Vagina (tissue), 2 donors: ENCODE data around the gene SPHK1. TPM values are rescaled to one million over a fixed set of nuclear protein-coding genes. Genes with fewer than 3 reads are reported as not detected.

Experiments used
- DNase-seq, 2 donors: peaks; one replicate each; pipeline ENCODE4 v3.0.0-alpha.2; 2017; ENCODE audit errors: extremely low spot score in 2 of 2
- H3K27ac ChIP-seq: fragments of 200-600 bp; sonication (generic); one replicate; pipeline ENCODE4 v1.5.1; 2019
- H3K27me3 ChIP-seq: fragments of 200-600 bp; sonication (generic); one replicate; pipeline ENCODE4 v1.5.1; 2019
- H3K36me3 ChIP-seq, 2 donors: fragments of 200-600 bp; sonication (generic); one replicate each; pipeline ENCODE4 v1.5.1; 2017 to 2019
- H3K4me1 ChIP-seq: fragments of 200-600 bp; sonication (generic); one replicate; pipeline ENCODE4 v1.5.1; 2019
- H3K4me3 ChIP-seq, 2 donors: fragments of 200-600 bp; sonication (generic); 1 replicate in 1 of 2; 2 replicates in 1 of 2; pipeline ENCODE4 v1.5.1; 2016 to 2019
- H3K9me3 ChIP-seq: fragments of 200-600 bp; sonication (generic); one replicate; pipeline ENCODE4 v1.5.1; 2019
- POLR2A ChIP-seq, 2 donors: fragments of 450-650 bp; IDR thresholded peaks; one replicate each; pipeline ENCODE4 v1.6.1; 2017; ENCODE audit warnings: antibody characterized with exemption in 2 of 2, mild to moderate bottlenecking in 2 of 2, moderate library complexity in 2 of 2
- POLR2AphosphoS5 ChIP-seq, 2 donors: sonication (generic); formaldehyde crosslinking; IDR thresholded peaks; one replicate each; pipeline ENCODE4 v1.9.0; 2017; ENCODE audit warnings: antibody characterized with exemption in 2 of 2, mild to moderate bottlenecking in 2 of 2, low read depth in 1 of 2; ENCODE audit not compliant: insufficient read depth in 1 of 2
- intact Hi-C: fragments of 100-400 bp; cut with DNase I; formaldehyde crosslinking; loops from one replicate; pipeline ENCODE4 v1.15.1; 2023
- total RNA-seq: library from RNA; depleted of rRNA; stranded (reverse); fragments of >200 nt; gene quantifications from one replicate; pipeline ENCODE4 v1.2.3, GENCODE V29; 2016
- TF ChIP-seq, protein P1 (sequence below), 3 experiments: fragments of 450-650 bp in 2 of 3; fragments of 200-600 bp in 1 of 3; sonication (generic) in 1 of 3; IDR thresholded peaks; one replicate each; pipeline ENCODE4 v1.5.1; 2017 to 2019; ENCODE audit warnings: antibody characterized with exemption in 3 of 3, mild to moderate bottlenecking in 2 of 3, moderate library complexity in 2 of 3

SPHK1 gene
- total RNA-seq, 1 donor from 2014 or later: 11.0 TPM

DNA sequence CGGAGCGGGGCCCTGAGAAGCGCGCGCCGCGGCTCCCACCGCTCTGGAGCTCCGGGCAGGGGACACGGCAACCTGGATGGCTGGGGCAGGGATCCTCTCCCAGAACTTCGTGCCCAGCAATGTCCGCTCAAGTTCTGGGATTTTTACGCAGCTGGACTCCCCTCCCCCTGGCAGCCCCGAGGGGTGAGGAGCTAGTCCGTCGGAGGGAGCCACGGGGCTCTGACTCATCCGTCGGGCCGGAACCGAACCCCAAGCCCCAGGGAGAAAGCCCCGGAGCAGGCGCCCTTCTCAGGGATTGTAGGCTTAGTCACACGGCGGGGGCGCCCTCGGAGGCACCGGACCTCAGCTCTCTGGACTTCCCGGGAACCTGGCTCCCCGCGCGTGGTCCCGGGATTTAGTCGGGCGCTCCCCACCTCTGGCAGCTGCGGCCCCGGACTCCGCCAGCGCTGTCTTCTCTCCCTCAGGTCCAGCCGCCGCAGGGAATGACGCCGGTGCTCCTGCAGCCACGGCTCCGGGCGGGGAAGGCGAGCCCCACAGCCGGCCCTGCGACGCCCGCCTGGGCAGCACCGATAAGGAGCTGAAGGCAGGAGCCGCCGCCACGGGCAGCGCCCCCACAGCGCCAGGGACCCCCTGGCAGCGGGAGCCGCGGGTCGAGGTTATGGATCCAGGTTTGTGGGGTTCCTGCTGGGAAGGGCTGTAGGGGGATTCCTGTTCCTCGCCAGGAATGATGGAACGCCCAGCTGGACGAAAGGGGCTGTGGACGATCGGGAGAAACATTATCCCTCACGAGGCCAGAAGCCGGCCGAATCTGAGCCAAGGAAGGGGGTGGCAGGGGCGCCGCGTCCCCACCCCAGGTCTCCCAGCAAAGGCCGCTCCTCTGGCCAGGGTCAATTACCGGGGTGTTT, 830 bp downstream of the SPHK1 start:
- Histone ChIP-seq H3K4me1 (peaks cover 47% of the 10 kb centered on the region), H3K4me3 (peak overlapping the region; percentile 63 to 69), H3K27ac (peak overlapping the region; percentile 84), H3K9me3 (no peaks in the 10 kb centered on the region), H3K27me3 (no peaks in the 10 kb centered on the region), H3K36me3 (no peaks in the 10 kb centered on the region)
- DNase-seq: no peak
- intact Hi-C loops: no loop called here
- TF ChIP-seq POLR2AphosphoS5 (IDR thresholded peaks at IDR 0.05; ENCODE audit: insufficient read depth in 1 of 2, low read depth in 1 of 2): peak in 1 of 2 donors; percentile 30
- TF ChIP-seq, protein P1, sequence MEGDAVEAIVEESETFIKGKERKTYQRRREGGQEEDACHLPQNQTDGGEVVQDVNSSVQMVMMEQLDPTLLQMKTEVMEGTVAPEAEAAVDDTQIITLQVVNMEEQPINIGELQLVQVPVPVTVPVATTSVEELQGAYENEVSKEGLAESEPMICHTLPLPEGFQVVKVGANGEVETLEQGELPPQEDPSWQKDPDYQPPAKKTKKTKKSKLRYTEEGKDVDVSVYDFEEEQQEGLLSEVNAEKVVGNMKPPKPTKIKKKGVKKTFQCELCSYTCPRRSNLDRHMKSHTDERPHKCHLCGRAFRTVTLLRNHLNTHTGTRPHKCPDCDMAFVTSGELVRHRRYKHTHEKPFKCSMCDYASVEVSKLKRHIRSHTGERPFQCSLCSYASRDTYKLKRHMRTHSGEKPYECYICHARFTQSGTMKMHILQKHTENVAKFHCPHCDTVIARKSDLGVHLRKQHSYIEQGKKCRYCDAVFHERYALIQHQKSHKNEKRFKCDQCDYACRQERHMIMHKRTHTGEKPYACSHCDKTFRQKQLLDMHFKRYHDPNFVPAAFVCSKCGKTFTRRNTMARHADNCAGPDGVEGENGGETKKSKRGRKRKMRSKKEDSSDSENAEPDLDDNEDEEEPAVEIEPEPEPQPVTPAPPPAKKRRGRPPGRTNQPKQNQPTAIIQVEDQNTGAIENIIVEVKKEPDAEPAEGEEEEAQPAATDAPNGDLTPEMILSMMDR (IDR thresholded peaks at IDR 0.05): no peak

DNA sequence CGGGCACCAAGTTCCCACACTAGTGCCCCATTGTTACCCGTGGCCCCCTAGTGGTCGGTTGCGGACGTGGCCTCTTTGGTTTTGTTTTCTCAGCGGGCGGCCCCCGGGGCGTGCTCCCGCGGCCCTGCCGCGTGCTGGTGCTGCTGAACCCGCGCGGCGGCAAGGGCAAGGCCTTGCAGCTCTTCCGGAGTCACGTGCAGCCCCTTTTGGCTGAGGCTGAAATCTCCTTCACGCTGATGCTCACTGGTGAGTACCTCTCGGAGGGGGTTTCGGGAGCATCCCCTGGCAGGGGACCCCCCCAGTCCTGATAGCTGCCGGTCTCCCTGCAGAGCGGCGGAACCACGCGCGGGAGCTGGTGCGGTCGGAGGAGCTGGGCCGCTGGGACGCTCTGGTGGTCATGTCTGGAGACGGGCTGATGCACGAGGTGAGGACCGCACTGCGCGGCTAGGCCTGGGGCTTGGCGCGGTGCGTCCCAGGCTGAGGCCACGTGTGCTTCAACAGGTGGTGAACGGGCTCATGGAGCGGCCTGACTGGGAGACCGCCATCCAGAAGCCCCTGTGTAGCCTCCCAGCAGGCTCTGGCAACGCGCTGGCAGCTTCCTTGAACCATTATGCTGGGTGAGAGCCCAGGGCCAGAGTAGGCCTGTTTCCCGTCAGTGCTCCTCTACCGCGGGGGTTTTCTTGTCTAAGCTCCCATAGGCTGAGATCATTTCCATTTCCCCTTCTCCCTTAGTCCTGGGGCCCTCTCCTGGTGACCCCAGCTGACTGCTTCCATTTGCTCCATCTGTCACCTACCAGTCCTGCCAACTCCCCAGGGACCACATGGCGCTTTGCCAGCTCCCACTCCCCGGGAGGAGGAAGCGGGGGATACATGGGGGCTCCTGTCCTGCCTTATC, 1.7 kb downstream of the SPHK1 start:
- Histone ChIP-seq H3K27ac (peak overlapping the region; percentile 84), H3K27me3 (no peaks in the 10 kb centered on the region), H3K4me3 (peak overlapping the region; percentile 63 to 69), H3K4me1 (peaks cover 43% of the 10 kb centered on the region), H3K36me3 (no peaks in the 10 kb centered on the region), H3K9me3 (no peaks in the 10 kb centered on the region)
- intact Hi-C loops: no loop called here
- TF ChIP-seq POLR2A (IDR thresholded peaks at IDR 0.05) (no peak), POLR2AphosphoS5 (IDR thresholded peaks at IDR 0.05; ENCODE audit: insufficient read depth in 1 of 2, low read depth in 1 of 2) (peak in 1 of 2 donors; percentile 8)
- TF ChIP-seq, protein P1 (IDR thresholded peaks at IDR 0.05): peak; percentile 56 to 88 (median 75)
- no peak for DNase-seq

DNA sequence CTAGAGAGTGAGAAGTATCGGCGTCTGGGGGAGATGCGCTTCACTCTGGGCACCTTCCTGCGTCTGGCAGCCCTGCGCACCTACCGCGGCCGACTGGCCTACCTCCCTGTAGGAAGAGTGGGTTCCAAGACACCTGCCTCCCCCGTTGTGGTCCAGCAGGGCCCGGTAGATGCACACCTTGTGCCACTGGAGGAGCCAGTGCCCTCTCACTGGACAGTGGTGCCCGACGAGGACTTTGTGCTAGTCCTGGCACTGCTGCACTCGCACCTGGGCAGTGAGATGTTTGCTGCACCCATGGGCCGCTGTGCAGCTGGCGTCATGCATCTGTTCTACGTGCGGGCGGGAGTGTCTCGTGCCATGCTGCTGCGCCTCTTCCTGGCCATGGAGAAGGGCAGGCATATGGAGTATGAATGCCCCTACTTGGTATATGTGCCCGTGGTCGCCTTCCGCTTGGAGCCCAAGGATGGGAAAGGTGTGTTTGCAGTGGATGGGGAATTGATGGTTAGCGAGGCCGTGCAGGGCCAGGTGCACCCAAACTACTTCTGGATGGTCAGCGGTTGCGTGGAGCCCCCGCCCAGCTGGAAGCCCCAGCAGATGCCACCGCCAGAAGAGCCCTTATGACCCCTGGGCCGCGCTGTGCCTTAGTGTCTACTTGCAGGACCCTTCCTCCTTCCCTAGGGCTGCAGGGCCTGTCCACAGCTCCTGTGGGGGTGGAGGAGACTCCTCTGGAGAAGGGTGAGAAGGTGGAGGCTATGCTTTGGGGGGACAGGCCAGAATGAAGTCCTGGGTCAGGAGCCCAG, 2.8 kb downstream of the SPHK1 start:
- TF ChIP-seq POLR2AphosphoS5 (IDR thresholded peaks at IDR 0.05; ENCODE audit: insufficient read depth in 1 of 2, low read depth in 1 of 2): no peak
- TF ChIP-seq, protein P1 (IDR thresholded peaks at IDR 0.05): no peak
- Histone ChIP-seq H3K27ac (no peak overlapping the region), H3K36me3 (peaks cover 0 to 6% of the 10 kb centered on the region in 2 donors), H3K4me3 (no peak overlapping the region), H3K4me1 (peaks cover 36% of the 10 kb centered on the region), H3K27me3 (no peaks in the 10 kb centered on the region), H3K9me3 (no peaks in the 10 kb centered on the region)
- intact Hi-C loops: no loop called here
- DNase-seq: no peak

DNA sequence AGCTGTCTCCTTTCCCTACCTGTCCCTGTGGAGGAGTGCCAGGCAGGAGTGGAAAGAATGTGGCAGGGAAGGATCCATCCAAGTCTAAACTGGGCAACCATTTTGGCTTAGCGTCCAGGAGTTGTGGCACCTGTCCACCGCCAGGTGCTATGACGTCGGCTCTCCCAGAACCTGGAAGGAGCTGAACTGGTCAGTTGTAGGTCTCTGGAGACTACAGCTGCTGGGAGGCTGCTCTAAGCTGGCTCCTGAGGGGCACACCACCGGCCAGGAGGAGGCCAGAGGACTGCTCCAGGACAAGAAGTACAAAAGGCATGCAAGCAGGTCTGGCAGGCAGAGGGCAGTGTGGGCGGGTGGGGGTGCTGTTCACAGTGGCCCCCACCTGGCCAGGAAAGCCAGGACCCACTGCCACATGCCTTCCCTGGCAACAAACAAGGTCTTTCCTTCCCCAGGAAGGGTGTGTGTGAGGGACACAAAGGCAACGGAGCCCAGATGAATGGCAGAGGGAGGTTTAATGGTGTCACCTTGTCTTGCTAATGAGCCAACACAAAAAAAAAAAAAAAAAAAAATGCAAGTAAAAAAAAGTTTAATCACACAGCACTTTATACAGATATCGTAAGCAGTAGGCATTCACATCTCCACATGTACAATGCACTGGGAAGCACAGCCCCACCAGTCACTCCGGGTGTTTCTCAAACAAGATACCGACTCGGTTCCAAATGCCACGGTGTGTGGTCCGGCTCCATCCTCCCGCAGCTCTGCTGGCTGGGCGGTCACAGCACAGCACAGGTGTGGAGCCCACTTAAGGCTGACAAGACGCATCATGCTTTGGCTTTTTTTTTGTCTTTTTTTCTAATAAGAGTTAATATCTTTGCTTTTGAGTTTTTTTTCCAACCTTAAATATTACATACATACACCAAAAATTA, 4.8 kb downstream of the SPHK1 start:
- no peaks in the 10 kb centered on the region for H3K9me3 ChIP-seq
- H3K27ac ChIP-seq: no peak overlapping the region
- H3K36me3 ChIP-seq: peaks cover 0 to 10% of the 10 kb centered on the region in 2 donors
- H3K4me1 ChIP-seq: peaks cover 20% of the 10 kb centered on the region
- DNase-seq: no peak
- no peak overlapping the region for H3K4me3 ChIP-seq
- TF ChIP-seq POLR2A (IDR thresholded peaks at IDR 0.05): no peak
- no peak for TF ChIP-seq POLR2AphosphoS5 (IDR thresholded peaks at IDR 0.05; ENCODE audit: insufficient read depth in 1 of 2, low read depth in 1 of 2)
- TF ChIP-seq, protein P1 (IDR thresholded peaks at IDR 0.05): no peak
- no peaks in the 10 kb centered on the region for H3K27me3 ChIP-seq
- intact Hi-C loops: no loop called here
